ENCODE results near the gene ZC3H12A.
A peak's percentile ranks its signal among the peaks of the same experiment; 100 is the strongest.
"Not testable (repeated sequence)": the region's sequence is repeated elsewhere in the genome, so short reads cannot be mapped to it uniquely, and the experiment has no call there.

Gene ZC3H12A

DNA sequence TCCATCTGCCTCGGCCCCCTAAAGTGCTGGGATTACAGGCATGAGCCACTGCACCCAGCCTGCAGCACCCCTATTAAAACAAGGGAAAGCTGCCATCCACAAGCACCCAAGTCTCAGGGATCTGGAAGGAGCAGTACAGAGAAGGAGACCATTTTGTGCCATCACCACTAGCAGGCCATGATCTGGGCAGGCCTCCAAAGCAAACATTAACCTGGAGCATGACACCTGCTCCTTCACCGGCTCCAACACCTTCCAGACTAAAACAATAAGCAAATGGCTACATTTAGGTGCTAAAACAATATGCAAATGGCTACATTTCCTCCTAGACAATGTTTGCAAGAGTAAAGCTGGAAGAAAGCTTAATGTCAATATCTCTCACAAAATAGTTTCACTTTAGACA, 23.5 kb downstream of the ZC3H12A start:
- in situ Hi-C loops (cut with HindIII; ENCODE audit: low sequenced_read_pairs) = no loop called here
- TF ChIP-seq, protein P1, sequence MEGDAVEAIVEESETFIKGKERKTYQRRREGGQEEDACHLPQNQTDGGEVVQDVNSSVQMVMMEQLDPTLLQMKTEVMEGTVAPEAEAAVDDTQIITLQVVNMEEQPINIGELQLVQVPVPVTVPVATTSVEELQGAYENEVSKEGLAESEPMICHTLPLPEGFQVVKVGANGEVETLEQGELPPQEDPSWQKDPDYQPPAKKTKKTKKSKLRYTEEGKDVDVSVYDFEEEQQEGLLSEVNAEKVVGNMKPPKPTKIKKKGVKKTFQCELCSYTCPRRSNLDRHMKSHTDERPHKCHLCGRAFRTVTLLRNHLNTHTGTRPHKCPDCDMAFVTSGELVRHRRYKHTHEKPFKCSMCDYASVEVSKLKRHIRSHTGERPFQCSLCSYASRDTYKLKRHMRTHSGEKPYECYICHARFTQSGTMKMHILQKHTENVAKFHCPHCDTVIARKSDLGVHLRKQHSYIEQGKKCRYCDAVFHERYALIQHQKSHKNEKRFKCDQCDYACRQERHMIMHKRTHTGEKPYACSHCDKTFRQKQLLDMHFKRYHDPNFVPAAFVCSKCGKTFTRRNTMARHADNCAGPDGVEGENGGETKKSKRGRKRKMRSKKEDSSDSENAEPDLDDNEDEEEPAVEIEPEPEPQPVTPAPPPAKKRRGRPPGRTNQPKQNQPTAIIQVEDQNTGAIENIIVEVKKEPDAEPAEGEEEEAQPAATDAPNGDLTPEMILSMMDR (IDR thresholded peaks at IDR 0.05; ENCODE audit: low read depth, low read length) = no peak
- no peak for DNase-seq (ENCODE audit: low read depth, low spot score)
- H3K4me3 ChIP-seq (ENCODE audit: low read depth, low read length) = no peak overlapping the region

DNA sequence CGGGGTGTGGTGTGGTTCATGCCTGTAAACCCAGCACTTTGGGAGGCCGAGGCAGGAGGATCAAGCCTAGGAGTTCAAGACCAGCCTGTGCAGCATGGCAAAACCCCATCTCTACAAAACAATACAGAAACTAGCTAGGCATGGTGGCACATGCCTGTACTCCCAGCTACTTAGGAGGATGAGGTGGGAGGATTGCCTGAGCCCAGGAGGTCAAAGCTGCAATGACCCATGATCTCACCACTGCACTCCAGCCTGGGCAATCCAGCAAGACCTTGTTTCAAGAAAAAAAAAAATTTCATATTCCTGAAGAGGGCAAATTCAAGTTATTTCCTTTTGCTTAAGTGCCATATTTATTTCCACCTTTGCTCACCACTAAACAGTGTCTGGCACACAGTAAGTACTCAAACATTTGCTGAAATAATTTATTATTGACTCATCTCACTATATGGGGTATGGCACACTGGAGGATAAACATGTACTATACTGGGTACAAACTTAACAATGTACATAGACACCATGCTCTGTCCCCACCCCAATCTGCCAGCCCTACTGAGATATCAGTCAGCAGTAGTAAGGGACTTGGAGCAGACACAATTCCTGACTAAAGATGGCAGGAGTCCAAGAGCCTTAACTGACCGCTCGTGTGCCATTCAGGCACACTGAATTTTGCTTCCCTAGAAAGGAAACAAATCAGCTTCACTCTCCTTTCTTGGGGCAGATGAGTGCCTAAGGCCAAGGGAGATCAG, 24.7 kb downstream of the ZC3H12A start:
- in situ Hi-C loops (cut with HindIII; ENCODE audit: low sequenced_read_pairs) = no loop called here
- peak; percentile 69 for DNase-seq (ENCODE audit: low read depth, low spot score)
- no peak overlapping the region for H3K4me3 ChIP-seq (ENCODE audit: low read depth, low read length)
- TF ChIP-seq, protein P1 (IDR thresholded peaks at IDR 0.05; ENCODE audit: low read depth, low read length) = no peak

DNA sequence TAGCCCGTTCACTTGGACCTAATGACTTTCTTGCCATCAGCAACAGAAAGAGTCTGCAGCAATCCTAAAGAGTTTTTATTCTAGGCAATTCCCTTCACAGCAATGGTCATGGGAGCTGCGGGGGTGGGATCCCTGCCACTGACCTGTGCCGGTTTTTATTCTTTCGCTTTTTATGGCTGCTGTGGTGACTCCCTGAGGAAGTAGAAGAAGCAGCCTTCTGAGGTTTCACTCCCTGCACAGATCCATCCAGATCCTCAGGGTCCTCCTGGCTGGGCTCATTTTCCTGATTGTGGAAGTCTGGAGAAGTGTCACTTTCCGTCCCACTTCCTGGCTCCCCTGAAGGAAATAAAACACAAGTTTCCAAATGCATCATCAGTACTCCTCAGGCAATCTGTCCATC, 27.3 kb downstream of the ZC3H12A start:
- in situ Hi-C loops (cut with HindIII; ENCODE audit: low sequenced_read_pairs) = no loop called here

DNA sequence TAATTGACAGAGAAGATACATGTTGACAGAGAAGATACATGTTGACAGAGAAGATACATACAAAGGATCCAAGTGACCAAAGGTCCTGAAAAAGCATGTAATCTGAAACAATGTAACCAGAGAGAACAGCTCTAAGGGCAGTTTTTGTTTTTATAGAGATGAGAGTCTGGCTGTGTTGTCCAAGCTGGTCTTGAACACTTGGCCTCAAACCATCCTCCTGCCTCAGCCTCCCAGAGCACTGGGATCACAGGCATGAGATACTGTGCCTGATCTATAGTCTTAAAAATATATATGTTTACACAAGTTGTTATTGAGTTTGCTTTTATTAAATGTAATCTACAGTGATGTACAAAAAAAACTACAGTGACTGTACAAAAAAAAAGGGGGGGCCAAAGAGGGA, 27.7 kb downstream of the ZC3H12A start:
- no peak overlapping the region for H3K4me3 ChIP-seq (ENCODE audit: low read depth, low read length)
- DNase-seq (ENCODE audit: low read depth, low spot score) = no peak
- TF ChIP-seq, protein P1 (IDR thresholded peaks at IDR 0.05; ENCODE audit: low read depth, low read length) = no peak
- in situ Hi-C loops (cut with HindIII; ENCODE audit: low sequenced_read_pairs) = no loop called here

More for the DNA sequence above, 27.3 kb downstream of the ZC3H12A start:
- H3K4me3 ChIP-seq (ENCODE audit: low read depth, low read length) = no peak overlapping the region
- DNase-seq (ENCODE audit: low read depth, low spot score) = no peak
- TF ChIP-seq, protein P1 (IDR thresholded peaks at IDR 0.05; ENCODE audit: low read depth, low read length) = no peak

DNA sequence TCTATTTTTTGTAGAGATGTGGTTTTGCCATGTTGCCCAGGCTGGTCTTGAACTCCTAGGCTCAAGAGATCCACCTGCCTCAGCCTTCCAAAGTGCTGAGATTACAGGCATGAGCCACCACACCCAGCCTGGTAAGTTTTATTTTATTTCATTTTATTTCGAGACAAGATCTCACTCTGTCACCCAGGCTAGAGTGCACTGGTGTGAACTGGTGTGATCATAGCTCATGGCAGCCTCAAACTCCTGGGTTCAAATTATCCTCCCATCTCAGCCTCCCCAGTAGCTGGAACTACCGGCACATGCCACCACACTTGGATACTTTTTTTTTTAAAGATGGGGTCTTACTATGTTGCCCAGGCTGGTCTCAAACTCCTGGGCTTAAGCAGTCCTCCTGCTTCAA, 28.4 kb downstream of the ZC3H12A start:
- in situ Hi-C loops (cut with HindIII; ENCODE audit: low sequenced_read_pairs); H3K4me3 ChIP-seq (ENCODE audit: low read depth, low read length); DNase-seq (ENCODE audit: low read depth, low spot score): not testable (repeated sequence)

DNA sequence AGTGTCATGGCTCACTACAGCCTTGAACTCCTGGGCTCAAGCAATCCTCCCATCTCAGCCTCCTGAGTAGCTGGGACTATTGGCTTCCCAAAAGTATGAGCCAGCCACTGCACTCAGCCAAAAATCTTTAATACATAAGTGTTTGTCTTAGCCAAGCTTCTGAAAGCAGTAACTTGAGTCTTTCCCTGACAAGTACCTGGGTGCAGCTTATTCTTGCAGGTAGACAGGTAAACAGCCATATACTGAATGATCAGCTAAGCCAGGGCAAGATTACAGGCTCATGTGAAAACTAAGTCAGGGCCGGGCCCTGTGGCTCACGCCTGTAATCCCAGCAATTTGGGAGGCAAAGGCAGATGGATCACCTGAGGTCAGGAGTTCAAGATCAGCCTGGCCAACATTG, 32.4 kb downstream of the ZC3H12A start:
- TF ChIP-seq, protein P1 (IDR thresholded peaks at IDR 0.05; ENCODE audit: low read depth, low read length) = no peak
- no peak overlapping the region for H3K4me3 ChIP-seq (ENCODE audit: low read depth, low read length)
- in situ Hi-C loops (cut with HindIII; ENCODE audit: low sequenced_read_pairs) = no loop called here
- DNase-seq (ENCODE audit: low read depth, low spot score) = no peak

DNA sequence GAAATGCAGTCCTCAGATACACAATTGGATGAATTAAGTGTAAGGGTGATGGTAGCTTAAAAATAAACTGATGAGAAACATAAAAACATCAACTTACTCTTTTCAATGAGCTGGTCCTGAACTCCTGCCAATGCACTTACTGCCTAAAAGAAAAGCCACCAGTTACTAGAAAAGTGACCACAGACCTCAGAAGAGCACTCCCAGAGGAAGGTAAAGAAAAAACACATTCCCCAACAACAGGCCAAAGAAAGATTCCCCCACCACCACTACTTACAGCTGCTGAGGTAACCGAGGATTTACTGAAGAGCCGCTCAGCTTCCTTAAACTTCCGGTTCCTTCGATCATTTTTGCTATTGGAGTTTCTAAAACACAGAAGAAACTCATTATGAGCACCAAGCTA, 34.8 kb downstream of the ZC3H12A start:
- H3K4me3 ChIP-seq (ENCODE audit: low read depth, low read length) = no peak overlapping the region
- in situ Hi-C loops (cut with HindIII; ENCODE audit: low sequenced_read_pairs) = no loop called here
- peak; percentile 58 for DNase-seq (ENCODE audit: low read depth, low spot score)
- TF ChIP-seq, protein P1 (IDR thresholded peaks at IDR 0.05; ENCODE audit: low read depth, low read length) = peak; percentile 40
